ENCODE measurements around the gene M1AP.

DNA sequence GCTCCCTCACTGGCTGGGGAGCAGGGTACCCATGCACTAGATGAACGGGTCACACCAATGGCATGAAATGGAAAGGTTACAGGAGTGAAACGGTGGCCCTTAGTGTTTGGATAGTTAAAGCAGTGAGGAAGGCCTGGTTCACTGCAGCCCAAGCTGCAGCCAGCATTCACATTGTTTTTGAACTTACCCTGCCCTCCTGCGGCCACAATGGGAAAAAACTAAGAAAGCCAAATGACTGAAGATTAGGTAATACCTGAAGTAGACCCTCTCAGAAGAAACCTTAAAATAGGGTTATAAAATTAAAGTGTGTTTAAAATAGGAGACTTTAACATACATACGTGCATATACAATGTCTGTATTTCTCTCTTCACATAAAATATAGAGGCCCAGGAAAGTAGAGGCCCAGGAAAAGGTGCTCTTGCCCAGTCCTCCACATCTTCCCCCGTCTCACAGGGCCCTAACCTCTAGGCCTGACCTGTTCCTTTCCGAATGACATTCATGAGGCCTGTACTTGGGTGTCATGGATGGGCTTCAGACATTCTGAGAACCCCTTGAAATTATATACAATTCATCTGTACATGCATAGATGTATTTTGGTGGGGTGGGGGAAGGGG is 60.4 kb downstream of the M1AP start:
- TF ChIP-seq POLR2A (IDR thresholded peaks at IDR 0.05; ENCODE audit: low read length) = no peak
- no peak for TF ChIP-seq GATA1 (IDR thresholded peaks at IDR 0.05; ENCODE audit: low read depth, low read length)
